ENCODE measurements around the gene RAB38. TPM values are rescaled to one million over a fixed set of nuclear protein-coding genes. Genes with fewer than 3 reads are reported as not detected.
A peak's percentile ranks its signal among the peaks of the same experiment; 100 is the strongest.

The RAB38 gene
- total RNA-seq, 1 donor from 2014 or later, result 0.44 TPM

DNA sequence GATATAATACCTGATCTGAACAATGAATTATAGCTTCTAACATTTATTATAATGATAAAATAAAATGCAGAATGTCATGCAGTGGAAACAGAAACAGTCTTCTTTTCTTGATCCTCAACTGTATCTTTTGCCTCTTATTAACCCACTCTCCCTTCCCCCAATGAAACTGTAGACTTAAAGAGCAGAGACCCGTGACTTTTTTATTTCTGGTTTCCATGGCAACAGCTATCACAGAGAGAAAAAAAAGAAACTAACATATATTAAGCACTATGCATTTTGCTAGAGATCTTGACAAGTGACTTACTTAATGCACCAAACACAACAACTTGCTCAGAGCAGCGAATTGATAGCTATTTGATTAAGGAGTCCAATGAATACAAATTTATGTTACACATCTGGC is 69.3 kb downstream of the RAB38 start:
- intact Hi-C loops (cut with micrococcal nuclease), result no loop called here
- Histone ChIP-seq H3K4me3 (no peak overlapping the region), H3K27me3 (ENCODE audit: low read depth) (no peaks in the 10 kb centered on the region), H3K36me3 (no peaks in the 10 kb centered on the region), H3K9me3 (replicated peaks) (peaks cover 18% of the 10 kb centered on the region), H3K4me1 (no peaks in the 10 kb centered on the region), H3K27ac (replicated peaks) (no peak overlapping the region)
- TF ChIP-seq, protein P1, sequence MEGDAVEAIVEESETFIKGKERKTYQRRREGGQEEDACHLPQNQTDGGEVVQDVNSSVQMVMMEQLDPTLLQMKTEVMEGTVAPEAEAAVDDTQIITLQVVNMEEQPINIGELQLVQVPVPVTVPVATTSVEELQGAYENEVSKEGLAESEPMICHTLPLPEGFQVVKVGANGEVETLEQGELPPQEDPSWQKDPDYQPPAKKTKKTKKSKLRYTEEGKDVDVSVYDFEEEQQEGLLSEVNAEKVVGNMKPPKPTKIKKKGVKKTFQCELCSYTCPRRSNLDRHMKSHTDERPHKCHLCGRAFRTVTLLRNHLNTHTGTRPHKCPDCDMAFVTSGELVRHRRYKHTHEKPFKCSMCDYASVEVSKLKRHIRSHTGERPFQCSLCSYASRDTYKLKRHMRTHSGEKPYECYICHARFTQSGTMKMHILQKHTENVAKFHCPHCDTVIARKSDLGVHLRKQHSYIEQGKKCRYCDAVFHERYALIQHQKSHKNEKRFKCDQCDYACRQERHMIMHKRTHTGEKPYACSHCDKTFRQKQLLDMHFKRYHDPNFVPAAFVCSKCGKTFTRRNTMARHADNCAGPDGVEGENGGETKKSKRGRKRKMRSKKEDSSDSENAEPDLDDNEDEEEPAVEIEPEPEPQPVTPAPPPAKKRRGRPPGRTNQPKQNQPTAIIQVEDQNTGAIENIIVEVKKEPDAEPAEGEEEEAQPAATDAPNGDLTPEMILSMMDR (IDR thresholded peaks at IDR 0.05; ENCODE audit: borderline replicate concordance), result no peak
- DNase-seq, result no peak

DNA sequence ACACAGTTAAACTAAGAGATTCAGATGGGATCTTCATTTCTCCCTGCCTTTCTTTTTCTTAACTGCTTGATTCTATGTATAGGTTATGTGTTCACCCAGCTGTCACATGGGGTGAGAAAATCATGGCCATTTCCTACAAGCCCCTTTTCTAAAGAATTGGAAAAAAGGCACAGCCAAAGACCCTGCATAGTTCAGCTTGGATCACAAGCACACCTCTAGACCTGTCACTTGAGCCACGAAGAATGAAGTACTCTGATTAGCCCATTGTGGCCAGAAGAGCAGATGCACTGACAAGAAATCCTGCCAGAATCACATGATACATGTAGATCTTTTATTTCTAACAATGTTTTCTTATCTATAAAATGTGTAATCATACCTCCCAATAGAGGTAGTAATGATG is 69.7 kb downstream of the RAB38 start:
- intact Hi-C loops (cut with micrococcal nuclease), result no loop called here
- no peaks in the 10 kb centered on the region for H3K36me3 ChIP-seq

DNA sequence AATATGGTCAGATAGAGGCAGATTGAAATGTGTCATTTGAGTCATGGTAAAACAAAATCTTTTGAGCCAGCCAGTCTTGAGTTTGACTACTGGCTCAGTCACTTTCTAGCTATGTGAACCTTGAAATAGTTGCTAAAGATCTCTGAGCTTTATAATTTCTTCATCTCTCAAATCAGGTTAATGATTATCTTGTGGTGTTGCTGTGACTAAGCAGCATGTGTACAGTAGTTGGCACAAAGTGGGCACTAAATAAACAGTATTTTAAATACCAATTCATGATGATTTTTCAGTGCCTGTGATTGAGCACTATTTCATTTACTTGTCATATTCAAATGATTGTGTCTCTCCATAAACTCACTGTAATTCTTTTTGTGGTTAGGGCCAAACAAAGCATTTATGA is 70.8 kb downstream of the RAB38 start:
- no peaks in the 10 kb centered on the region for H3K27me3 ChIP-seq (ENCODE audit: low read depth)
- intact Hi-C loops (cut with micrococcal nuclease), result no loop called here
- H3K36me3 ChIP-seq, result no peaks in the 10 kb centered on the region
- no peaks in the 10 kb centered on the region for H3K4me1 ChIP-seq
- no peak for DNase-seq
- H3K27ac ChIP-seq (replicated peaks), result no peak overlapping the region
- peaks cover 18% of the 10 kb centered on the region for H3K9me3 ChIP-seq (replicated peaks)
- H3K4me3 ChIP-seq, result no peak overlapping the region
- TF ChIP-seq, protein P1 (IDR thresholded peaks at IDR 0.05; ENCODE audit: borderline replicate concordance), result no peak

More for the DNA sequence above, 69.7 kb downstream of the RAB38 start:
- TF ChIP-seq, protein P1 (IDR thresholded peaks at IDR 0.05; ENCODE audit: borderline replicate concordance), result no peak
- no peak for DNase-seq
- Histone ChIP-seq H3K4me3 (no peak overlapping the region), H3K27me3 (ENCODE audit: low read depth) (no peaks in the 10 kb centered on the region), H3K9me3 (replicated peaks) (peaks cover 18% of the 10 kb centered on the region), H3K27ac (replicated peaks) (no peak overlapping the region), H3K4me1 (no peaks in the 10 kb centered on the region)

DNA sequence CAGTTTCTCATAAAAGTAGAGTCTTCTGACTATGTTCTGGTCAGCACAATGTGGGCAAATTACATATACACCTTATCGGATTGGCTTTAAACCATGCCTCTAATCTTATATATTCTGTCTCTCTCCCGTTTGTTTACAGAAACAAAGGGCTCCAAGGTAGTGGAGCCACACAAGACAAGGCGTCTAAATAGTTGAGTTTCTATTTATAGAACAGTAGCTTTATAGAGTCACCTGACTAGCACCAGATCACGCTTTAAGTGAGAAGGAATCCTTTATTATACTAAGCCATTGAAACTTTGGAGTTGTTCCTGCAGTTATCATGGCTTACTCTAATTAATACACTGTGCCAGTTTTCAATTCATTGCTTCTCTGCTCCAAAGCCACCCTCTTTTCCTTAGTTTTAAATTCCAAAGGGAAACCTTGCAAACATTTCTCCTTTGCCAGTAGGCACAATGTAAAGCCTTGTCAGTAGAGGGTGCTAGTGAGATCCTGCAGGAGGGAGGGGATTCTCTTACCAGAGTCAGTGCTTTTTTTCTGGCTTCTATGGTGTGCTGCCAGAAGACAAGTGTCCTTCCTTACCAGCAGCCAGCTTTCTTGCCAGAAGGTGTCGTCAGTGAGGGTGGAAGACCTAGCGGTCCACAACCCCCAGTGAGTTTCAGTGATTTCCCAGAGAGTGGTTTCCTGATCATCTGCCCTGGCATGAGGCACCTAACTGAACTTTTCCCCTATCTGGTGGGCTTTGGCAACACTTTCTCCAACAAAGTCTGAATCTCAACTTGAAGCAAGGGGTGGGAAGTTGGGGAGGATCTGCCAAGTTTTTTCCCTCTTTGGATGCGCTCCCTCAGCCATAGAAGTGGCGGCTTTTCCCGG is 71.7 kb downstream of the RAB38 start:
- no peak overlapping the region for H3K27ac ChIP-seq (replicated peaks)
- DNase-seq, result no peak
- intact Hi-C loops (cut with micrococcal nuclease), result no loop called here

DNA sequence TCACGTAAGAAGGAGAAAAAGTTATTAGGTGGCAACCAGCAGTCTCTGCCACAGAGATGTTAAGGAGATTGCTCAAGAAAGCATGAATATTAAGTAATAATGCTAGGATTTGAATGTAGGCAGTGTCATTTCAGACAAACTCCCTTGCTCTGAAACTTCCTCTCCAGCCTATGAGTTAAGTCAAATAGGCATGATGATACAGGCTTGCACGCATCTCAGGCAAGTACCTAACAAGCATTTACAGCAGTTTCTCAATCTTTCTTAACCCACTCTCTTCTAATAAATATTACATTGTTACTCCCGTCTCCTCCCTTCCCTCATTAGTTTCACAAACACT is 72.7 kb downstream of the RAB38 start:
- intact Hi-C loops (cut with micrococcal nuclease), result no loop called here
- Histone ChIP-seq H3K27me3 (ENCODE audit: low read depth) (no peaks in the 10 kb centered on the region), H3K9me3 (replicated peaks) (peaks cover 2% of the 10 kb centered on the region), H3K4me3 (no peak overlapping the region), H3K27ac (replicated peaks) (no peak overlapping the region), H3K36me3 (no peaks in the 10 kb centered on the region), H3K4me1 (no peaks in the 10 kb centered on the region)
- DNase-seq, result no peak
- TF ChIP-seq, protein P1 (IDR thresholded peaks at IDR 0.05; ENCODE audit: borderline replicate concordance), result no peak

More for the DNA sequence above, 71.7 kb downstream of the RAB38 start:
- no peaks in the 10 kb centered on the region for H3K27me3 ChIP-seq (ENCODE audit: low read depth)
- no peaks in the 10 kb centered on the region for H3K4me1 ChIP-seq
- no peaks in the 10 kb centered on the region for H3K36me3 ChIP-seq
- peaks cover 11% of the 10 kb centered on the region for H3K9me3 ChIP-seq (replicated peaks)
- no peak overlapping the region for H3K4me3 ChIP-seq
- TF ChIP-seq, protein P1 (IDR thresholded peaks at IDR 0.05; ENCODE audit: borderline replicate concordance), result peak; percentile 36
